ENCODE measurements around the gene CERS6. TPM values are rescaled to one million over a fixed set of nuclear protein-coding genes. Genes with fewer than 3 reads are reported as not detected.

The CERS6 gene
- total and polyA plus RNA-seq, 2 experiments from 2014 or later = 7.4 to 35.0 TPM

GRCh38 chr2:168700615-168701245 is 244.7 kb downstream of the CERS6 start:
- no peaks in the 10 kb centered on the region for H3K9me2 ChIP-seq (ENCODE audit: insufficient read depth)
- H3K79me2 ChIP-seq (replicated peaks; ENCODE audit: insufficient read depth) = no peaks in the 10 kb centered on the region
- no peaks in the 10 kb centered on the region for H4K20me1 ChIP-seq (replicated peaks; ENCODE audit: insufficient read depth)
- no peaks in the 10 kb centered on the region for H3K4me1 ChIP-seq (ENCODE audit: insufficient read depth)
- H3F3A ChIP-seq (replicated peaks; ENCODE audit: low read depth) = no peaks in the 10 kb centered on the region
- ATAC-seq (no peak), DNase-seq (ENCODE audit: low spot score) (no peak)
- Mint-ChIP-seq H3K27me3 (ENCODE audit: insufficient read depth, low read depth, poor library complexity) (no peaks in the 10 kb centered on the region), H3K4me1 (peaks cover 10% of the 10 kb centered on the region; the same call in 2 of the 3 replicates), H3K27ac (no peak overlapping the region), H3K9me3 (no peaks in the 10 kb centered on the region), H3K4me3 (no peak overlapping the region), H3K36me3 (ENCODE audit: low read depth) (peaks cover 11% of the 10 kb centered on the region; the same call in 1 of the 3 replicates)
- H2AFZ ChIP-seq = no peak overlapping the region
- no peak overlapping the region for H3K4me2 ChIP-seq
- no peak for TF ChIP-seq CREB1 (CRISPR knock-in tag; IDR thresholded peaks at IDR 0.05; ENCODE audit: low read depth)
- no peak for TF ChIP-seq EZH2phosphoT487 (IDR thresholded peaks at IDR 0.05; ENCODE audit: unreplicated experiment)
- no peak for TF ChIP-seq NANOG (IDR thresholded peaks at IDR 0.05; ENCODE audit: borderline replicate concordance)
- no peak for TF ChIP-seq POLR2AphosphoS5 (IDR thresholded peaks at IDR 0.05; ENCODE audit: low read depth)
- TF ChIP-seq STAT1 (IDR thresholded peaks at IDR 0.05; ENCODE audit: unreplicated experiment) = no peak
- no peak for TF ChIP-seq ZNF114 (CRISPR knock-in tag; IDR thresholded peaks at IDR 0.05)
- no peak for TF ChIP-seq ZNF331 (CRISPR knock-in tag; IDR thresholded peaks at IDR 0.05; ENCODE audit: low read depth)
- TF ChIP-seq, protein P1, sequence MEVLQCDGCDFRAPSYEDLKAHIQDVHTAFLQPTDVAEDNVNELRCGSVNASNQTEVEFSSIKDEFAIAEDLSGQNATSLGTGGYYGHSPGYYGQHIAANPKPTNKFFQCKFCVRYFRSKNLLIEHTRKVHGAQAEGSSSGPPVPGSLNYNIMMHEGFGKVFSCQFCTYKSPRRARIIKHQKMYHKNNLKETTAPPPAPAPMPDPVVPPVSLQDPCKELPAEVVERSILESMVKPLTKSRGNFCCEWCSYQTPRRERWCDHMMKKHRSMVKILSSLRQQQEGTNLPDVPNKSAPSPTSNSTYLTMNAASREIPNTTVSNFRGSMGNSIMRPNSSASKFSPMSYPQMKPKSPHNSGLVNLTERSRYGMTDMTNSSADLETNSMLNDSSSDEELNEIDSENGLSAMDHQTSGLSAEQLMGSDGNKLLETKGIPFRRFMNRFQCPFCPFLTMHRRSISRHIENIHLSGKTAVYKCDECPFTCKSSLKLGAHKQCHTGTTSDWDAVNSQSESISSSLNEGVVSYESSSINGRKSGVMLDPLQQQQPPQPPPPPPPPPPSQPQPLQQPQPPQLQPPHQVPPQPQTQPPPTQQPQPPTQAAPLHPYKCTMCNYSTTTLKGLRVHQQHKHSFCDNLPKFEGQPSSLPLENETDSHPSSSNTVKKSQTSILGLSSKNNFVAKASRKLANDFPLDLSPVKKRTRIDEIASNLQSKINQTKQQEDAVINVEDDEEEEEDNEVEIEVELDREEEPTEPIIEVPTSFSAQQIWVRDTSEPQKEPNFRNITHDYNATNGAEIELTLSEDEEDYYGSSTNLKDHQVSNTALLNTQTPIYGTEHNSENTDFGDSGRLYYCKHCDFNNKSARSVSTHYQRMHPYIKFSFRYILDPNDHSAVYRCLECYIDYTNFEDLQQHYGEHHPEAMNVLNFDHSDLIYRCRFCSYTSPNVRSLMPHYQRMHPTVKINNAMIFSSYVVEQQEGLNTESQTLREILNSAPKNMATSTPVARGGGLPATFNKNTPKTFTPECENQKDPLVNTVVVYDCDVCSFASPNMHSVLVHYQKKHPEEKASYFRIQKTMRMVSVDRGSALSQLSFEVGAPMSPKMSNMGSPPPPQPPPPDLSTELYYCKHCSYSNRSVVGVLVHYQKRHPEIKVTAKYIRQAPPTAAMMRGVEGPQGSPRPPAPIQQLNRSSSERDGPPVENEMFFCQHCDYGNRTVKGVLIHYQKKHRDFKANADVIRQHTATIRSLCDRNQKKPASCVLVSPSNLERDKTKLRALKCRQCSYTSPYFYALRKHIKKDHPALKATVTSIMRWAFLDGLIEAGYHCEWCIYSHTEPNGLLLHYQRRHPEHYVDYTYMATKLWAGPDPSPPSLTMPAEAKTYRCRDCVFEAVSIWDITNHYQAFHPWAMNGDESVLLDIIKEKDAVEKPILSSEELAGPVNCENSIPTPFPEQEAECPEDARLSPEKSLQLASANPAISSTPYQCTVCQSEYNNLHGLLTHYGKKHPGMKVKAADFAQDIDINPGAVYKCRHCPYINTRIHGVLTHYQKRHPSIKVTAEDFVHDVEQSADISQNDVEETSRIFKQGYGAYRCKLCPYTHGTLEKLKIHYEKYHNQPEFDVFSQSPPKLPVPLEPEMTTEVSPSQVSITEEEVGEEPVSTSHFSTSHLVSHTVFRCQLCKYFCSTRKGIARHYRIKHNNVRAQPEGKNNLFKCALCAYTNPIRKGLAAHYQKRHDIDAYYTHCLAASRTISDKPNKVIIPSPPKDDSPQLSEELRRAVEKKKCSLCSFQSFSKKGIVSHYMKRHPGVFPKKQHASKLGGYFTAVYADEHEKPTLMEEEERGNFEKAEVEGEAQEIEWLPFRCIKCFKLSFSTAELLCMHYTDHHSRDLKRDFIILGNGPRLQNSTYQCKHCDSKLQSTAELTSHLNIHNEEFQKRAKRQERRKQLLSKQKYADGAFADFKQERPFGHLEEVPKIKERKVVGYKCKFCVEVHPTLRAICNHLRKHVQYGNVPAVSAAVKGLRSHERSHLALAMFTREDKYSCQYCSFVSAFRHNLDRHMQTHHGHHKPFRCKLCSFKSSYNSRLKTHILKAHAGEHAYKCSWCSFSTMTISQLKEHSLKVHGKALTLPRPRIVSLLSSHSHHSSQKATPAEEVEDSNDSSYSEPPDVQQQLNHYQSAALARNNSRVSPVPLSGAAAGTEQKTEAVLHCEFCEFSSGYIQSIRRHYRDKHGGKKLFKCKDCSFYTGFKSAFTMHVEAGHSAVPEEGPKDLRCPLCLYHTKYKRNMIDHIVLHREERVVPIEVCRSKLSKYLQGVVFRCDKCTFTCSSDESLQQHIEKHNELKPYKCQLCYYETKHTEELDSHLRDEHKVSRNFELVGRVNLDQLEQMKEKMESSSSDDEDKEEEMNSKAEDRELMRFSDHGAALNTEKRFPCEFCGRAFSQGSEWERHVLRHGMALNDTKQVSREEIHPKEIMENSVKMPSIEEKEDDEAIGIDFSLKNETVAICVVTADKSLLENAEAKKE (CRISPR knock-in tag; IDR thresholded peaks at IDR 0.05) = no peak
- TF ChIP-seq, protein P2, sequence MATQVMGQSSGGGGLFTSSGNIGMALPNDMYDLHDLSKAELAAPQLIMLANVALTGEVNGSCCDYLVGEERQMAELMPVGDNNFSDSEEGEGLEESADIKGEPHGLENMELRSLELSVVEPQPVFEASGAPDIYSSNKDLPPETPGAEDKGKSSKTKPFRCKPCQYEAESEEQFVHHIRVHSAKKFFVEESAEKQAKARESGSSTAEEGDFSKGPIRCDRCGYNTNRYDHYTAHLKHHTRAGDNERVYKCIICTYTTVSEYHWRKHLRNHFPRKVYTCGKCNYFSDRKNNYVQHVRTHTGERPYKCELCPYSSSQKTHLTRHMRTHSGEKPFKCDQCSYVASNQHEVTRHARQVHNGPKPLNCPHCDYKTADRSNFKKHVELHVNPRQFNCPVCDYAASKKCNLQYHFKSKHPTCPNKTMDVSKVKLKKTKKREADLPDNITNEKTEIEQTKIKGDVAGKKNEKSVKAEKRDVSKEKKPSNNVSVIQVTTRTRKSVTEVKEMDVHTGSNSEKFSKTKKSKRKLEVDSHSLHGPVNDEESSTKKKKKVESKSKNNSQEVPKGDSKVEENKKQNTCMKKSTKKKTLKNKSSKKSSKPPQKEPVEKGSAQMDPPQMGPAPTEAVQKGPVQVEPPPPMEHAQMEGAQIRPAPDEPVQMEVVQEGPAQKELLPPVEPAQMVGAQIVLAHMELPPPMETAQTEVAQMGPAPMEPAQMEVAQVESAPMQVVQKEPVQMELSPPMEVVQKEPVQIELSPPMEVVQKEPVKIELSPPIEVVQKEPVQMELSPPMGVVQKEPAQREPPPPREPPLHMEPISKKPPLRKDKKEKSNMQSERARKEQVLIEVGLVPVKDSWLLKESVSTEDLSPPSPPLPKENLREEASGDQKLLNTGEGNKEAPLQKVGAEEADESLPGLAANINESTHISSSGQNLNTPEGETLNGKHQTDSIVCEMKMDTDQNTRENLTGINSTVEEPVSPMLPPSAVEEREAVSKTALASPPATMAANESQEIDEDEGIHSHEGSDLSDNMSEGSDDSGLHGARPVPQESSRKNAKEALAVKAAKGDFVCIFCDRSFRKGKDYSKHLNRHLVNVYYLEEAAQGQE (IDR thresholded peaks at IDR 0.05; ENCODE audit: unreplicated experiment) = no peak
- TF ChIP-seq CTCF (conservative IDR thresholded peaks at IDR 0.05; ENCODE audit: low read depth in 2 of 2) = no peak
- no peak for TF ChIP-seq EZH2 (IDR thresholded peaks at IDR 0.05; ENCODE audit: low read depth, unreplicated experiment)
- TF ChIP-seq JUNB (IDR thresholded peaks at IDR 0.05; ENCODE audit: unreplicated experiment) = no peak
- no peak for TF ChIP-seq ETS1 (IDR thresholded peaks at IDR 0.05)
- no peak overlapping the region for H3K4me3 ChIP-seq
- H3K27ac ChIP-seq (ENCODE audit: low read depth) = no peak overlapping the region
- H3K27me3 ChIP-seq (ENCODE audit: insufficient read depth) = no peaks in the 10 kb centered on the region
- no peaks in the 10 kb centered on the region for H3K36me3 ChIP-seq (ENCODE audit: insufficient read depth)
